ENCODE measurements around the gene MYEF2. TPM values are rescaled to one million over a fixed set of nuclear protein-coding genes. Genes with fewer than 3 reads are reported as not detected.
A peak's percentile ranks its signal among the peaks of the same experiment; 100 is the strongest.

MYEF2 gene
- total and polyA plus RNA-seq, 2 of the 8 experiments (the other 6 are each of a cell fraction or from before 2014, with no cell fraction given) = 18.9 to 79.2 TPM

- no peak overlapping the region for H3K23ac ChIP-seq (ENCODE audit: insufficient read length)
- no peaks in the 10 kb centered on the region for H3K9me3 ChIP-seq (ENCODE audit: insufficient read depth in 2 of 2, low read depth in 1 of 2, low read length in 1 of 2)
- H3K79me2 ChIP-seq (ENCODE audit: control insufficient read depth in 1 of 2, insufficient read depth in 2 of 2, low read length in 2 of 2) = no peaks in the 10 kb centered on the region
- no peak overlapping the region for H3K4ac ChIP-seq (replicated peaks; ENCODE audit: insufficient read length, low read depth, low read length)
- no peak overlapping the region for H2BK15ac ChIP-seq (ENCODE audit: low read length)
- no peak overlapping the region for H2BK12ac ChIP-seq (ENCODE audit: low read depth, low read length)
- H3K14ac ChIP-seq (ENCODE audit: insufficient read length) = no peak overlapping the region
- H2AFZ ChIP-seq (ENCODE audit: low read length) = no peak overlapping the region
- H3K4me2 ChIP-seq (ENCODE audit: insufficient read depth in 1 of 2, low read depth in 2 of 2, low read length in 2 of 2) = 0 out of 4 replicates have a peak overlapping the region, but pooled peaks have one; percentile 16 to 23
- H3K36me3 ChIP-seq (ENCODE audit: control insufficient read depth in 2 of 4, insufficient read depth in 4 of 4, low read length in 3 of 4) = peaks cover 4 to 62% (median 19%) of the 10 kb centered on the region in 4 experiments; a peak in 7 of 8 replicates
- H3K79me1 ChIP-seq (ENCODE audit: low read depth, low read length) = no peaks in the 10 kb centered on the region
- no peak overlapping the region for H4K5ac ChIP-seq (ENCODE audit: insufficient read length, low read depth, low read length)
- no peak overlapping the region for H2AK5ac ChIP-seq (ENCODE audit: low read depth, low read length)
- CTCF ChIA-PET (ENCODE audit: partially characterized antibody) = interaction anchor here (0.7 to 1.5 kb wide), 5 partner anchors 9 to 101 kb away, joined by 3 to 4 read pairs (median 3); no protein-coding TSS in a partner anchor
- peak overlapping the region in 1 of 4 experiments; percentile 25; a peak in 1 of 8 replicates for H3K4me3 ChIP-seq (ENCODE audit: extremely low read depth in 1 of 4, insufficient read depth in 2 of 4, low read depth in 3 of 4, low read length in 4 of 4)
- H3K18ac ChIP-seq (ENCODE audit: extremely low read depth, low read length) = no peak overlapping the region
- no peak overlapping the region for H3K9ac ChIP-seq (replicated peaks in 1 of 4; ENCODE audit: extremely low read depth in 1 of 4, low read depth in 3 of 4, low read length in 3 of 4)
- FAIRE-seq (peak; percentile 13), DNase-seq (ENCODE audit: low read depth in 1 of 2, low spot score in 2 of 2) (no peak)
- no peaks in the 10 kb centered on the region for H4K20me1 ChIP-seq (replicated peaks in 1 of 2; ENCODE audit: control insufficient read depth in 1 of 2, insufficient read depth in 2 of 2, low read length in 2 of 2)
- H3K4me1 ChIP-seq (replicated peaks in 1 of 4; ENCODE audit: control insufficient read depth in 3 of 4, insufficient read depth in 4 of 4, low read length in 3 of 4) = peaks cover 0 to 6% (median 0%) of the 10 kb centered on the region in 4 experiments; a peak in 3 of 7 replicates
- POLR2A ChIA-PET (ENCODE audit: partially characterized antibody) = interaction anchor here (1.0 kb wide), 2 partner anchors 14 to 28 kb away, joined by 3 read pairs; partner anchors contain the start of gene MYEF2
- no peak overlapping the region for H4K91ac ChIP-seq (replicated peaks; ENCODE audit: insufficient read length, low read length)
- no peaks in the 10 kb centered on the region for H3K27me3 ChIP-seq (replicated peaks in 1 of 4; ENCODE audit: control insufficient read depth in 3 of 4, extremely low read depth in 1 of 4, insufficient read depth in 3 of 4, low read length in 3 of 4)
- H2BK120ac ChIP-seq (replicated peaks; ENCODE audit: low read depth, low read length) = no peak overlapping the region
- no peak overlapping the region for H3K27ac ChIP-seq (ENCODE audit: low read depth, low read length)
- no peak overlapping the region for H2BK20ac ChIP-seq (ENCODE audit: low read length)
- H2BK5ac ChIP-seq (ENCODE audit: low read depth, low read length) = no peak overlapping the region
- no peaks in the 10 kb centered on the region; the same call in 1 of the 2 replicates for H3K23me2 ChIP-seq (ENCODE audit: low read depth, low read length)
- WGBS, 2 experiments (ENCODE audit: extremely low coverage in 1 of 2, insufficient coverage in 1 of 2, insufficient read length in 1 of 2, insufficient replicate concordance in 2 of 2, low coverage in 1 of 2, low lambda C conversion rate in 2 of 2, missing lambda C conversion rate in 1 of 2) = 57% methylated on average over 4 of the region's 4 CpGs; no CpG with 5 or more reads in 1 of the 2 experiments
- no peak overlapping the region for H4K8ac ChIP-seq (ENCODE audit: extremely low read depth, insufficient read depth, low read length)
- H3K56ac ChIP-seq (replicated peaks; ENCODE audit: insufficient read length, low read depth, low read length) = no peak overlapping the region
Measured at GRCh38 chr15:48149858-48150257, 28.2 kb downstream of the MYEF2 start.
